HUES48 (cell line): Measurements from ENCODE around the gene BPIFB2.

Experiments
- H3K27ac ChIP-seq: one replicate; pipeline ENCODE4 v1.7.0; 2013; ENCODE audit warnings: low read depth, low read length, inconsistent platforms
- H3K27me3 ChIP-seq: 2 replicates; pipeline ENCODE4 v1.6.1; 2013; ENCODE audit warnings: mild to moderate bottlenecking, low read length; ENCODE audit not compliant: control insufficient read depth, insufficient read depth
- H3K36me3 ChIP-seq: 2 replicates; pipeline ENCODE4 v1.6.1; 2013; ENCODE audit warnings: low read length; ENCODE audit not compliant: control insufficient read depth, insufficient read depth
- H3K4me1 ChIP-seq: 2 replicates; pipeline ENCODE4 v1.6.1; 2013; ENCODE audit warnings: mild to moderate bottlenecking, low read length; ENCODE audit not compliant: control insufficient read depth, insufficient read depth
- H3K4me3 ChIP-seq: 2 replicates; pipeline ENCODE4 v1.5.1; 2013; ENCODE audit warnings: mild to moderate bottlenecking, low read depth, low read length
- H3K9ac ChIP-seq: 2 replicates; pipeline ENCODE4 v1.6.1; 2013; ENCODE audit warnings: mild to moderate bottlenecking, low read depth, low read length, moderate library complexity
- H3K9me3 ChIP-seq: 2 replicates; pipeline ENCODE4 v1.6.1; 2013; ENCODE audit warnings: low read length; ENCODE audit not compliant: control insufficient read depth, insufficient read depth

The BPIFB2 gene

GRCh38 chr20:33059741-33060390, 52.4 kb downstream of the BPIFB2 start:
- no peak overlapping the region for H3K27ac ChIP-seq
- no peaks in the 10 kb centered on the region for H3K27me3 ChIP-seq

GRCh38 chr20:33061658-33062028, 54.1 kb downstream of the BPIFB2 start:
- Histone ChIP-seq H3K36me3 (no peaks in the 10 kb centered on the region), H3K4me1 (no peaks in the 10 kb centered on the region), H3K27ac (no peak overlapping the region), H3K4me3 (no peak overlapping the region), H3K27me3 (no peaks in the 10 kb centered on the region; the same call in 1 of the 2 replicates), H3K9me3 (no peaks in the 10 kb centered on the region), H3K9ac (no peak overlapping the region)

More at GRCh38 chr20:33059741-33060390, 52.4 kb downstream of the BPIFB2 start:
- H3K4me3 ChIP-seq, result no peak overlapping the region
- H3K36me3 ChIP-seq, result no peaks in the 10 kb centered on the region
- no peaks in the 10 kb centered on the region for H3K9me3 ChIP-seq
- no peak overlapping the region for H3K9ac ChIP-seq
- H3K4me1 ChIP-seq, result no peaks in the 10 kb centered on the region

GRCh38 chr20:33062105-33062824, 54.8 kb downstream of the BPIFB2 start:
- H3K9ac ChIP-seq, result no peak overlapping the region
- no peaks in the 10 kb centered on the region for H3K36me3 ChIP-seq
- no peak overlapping the region for H3K27ac ChIP-seq
- no peaks in the 10 kb centered on the region for H3K9me3 ChIP-seq
- H3K27me3 ChIP-seq, result no peaks in the 10 kb centered on the region; the same call in 1 of the 2 replicates
- H3K4me1 ChIP-seq, result no peaks in the 10 kb centered on the region
- no peak overlapping the region for H3K4me3 ChIP-seq

GRCh38 chr20:33062825-33063149, 55.3 kb downstream of the BPIFB2 start:
- H3K27me3 ChIP-seq, result no peaks in the 10 kb centered on the region; the same call in 1 of the 2 replicates
- no peak overlapping the region for H3K4me3 ChIP-seq
- no peaks in the 10 kb centered on the region for H3K36me3 ChIP-seq
- H3K4me1 ChIP-seq, result no peaks in the 10 kb centered on the region
- H3K9me3 ChIP-seq, result no peaks in the 10 kb centered on the region
- H3K9ac ChIP-seq, result no peak overlapping the region
- no peak overlapping the region for H3K27ac ChIP-seq

- no peaks in the 10 kb centered on the region for H3K4me1 ChIP-seq
- no peak overlapping the region for H3K4me3 ChIP-seq
- H3K36me3 ChIP-seq, result no peaks in the 10 kb centered on the region
- no peaks in the 10 kb centered on the region; the same call in 1 of the 2 replicates for H3K27me3 ChIP-seq
- no peak overlapping the region for H3K9ac ChIP-seq
- no peak overlapping the region for H3K27ac ChIP-seq
- H3K9me3 ChIP-seq, result no peaks in the 10 kb centered on the region
These were observed 55.8 kb downstream of the BPIFB2 start for GRCh38 chr20:33063271-33063670.

GRCh38 chr20:33064572-33065287, 57.2 kb downstream of the BPIFB2 start:
- Histone ChIP-seq H3K4me1 (no peaks in the 10 kb centered on the region), H3K4me3 (no peak overlapping the region), H3K9me3 (no peaks in the 10 kb centered on the region), H3K27me3 (no peaks in the 10 kb centered on the region; the same call in 1 of the 2 replicates), H3K36me3 (no peaks in the 10 kb centered on the region), H3K27ac (no peak overlapping the region), H3K9ac (no peak overlapping the region)

- no peaks in the 10 kb centered on the region; the same call in 1 of the 2 replicates for H3K27me3 ChIP-seq
- no peak overlapping the region for H3K4me3 ChIP-seq
- no peaks in the 10 kb centered on the region for H3K9me3 ChIP-seq
These were observed 58.3 kb downstream of the BPIFB2 start for GRCh38 chr20:33065785-33066184.

GRCh38 chr20:33067806-33068205, 60.3 kb downstream of the BPIFB2 start:
- no peaks in the 10 kb centered on the region for H3K9me3 ChIP-seq
- H3K4me3 ChIP-seq, result no peak overlapping the region
- no peaks in the 10 kb centered on the region; the same call in 1 of the 2 replicates for H3K27me3 ChIP-seq
- H3K9ac ChIP-seq, result no peak overlapping the region
- H3K36me3 ChIP-seq, result no peaks in the 10 kb centered on the region
- H3K27ac ChIP-seq, result no peak overlapping the region
- no peaks in the 10 kb centered on the region for H3K4me1 ChIP-seq

More at GRCh38 chr20:33065785-33066184, 58.3 kb downstream of the BPIFB2 start:
- Histone ChIP-seq H3K4me1 (no peaks in the 10 kb centered on the region), H3K27ac (no peak overlapping the region), H3K36me3 (no peaks in the 10 kb centered on the region), H3K9ac (no peak overlapping the region)

- H3K27ac ChIP-seq, result no peak overlapping the region
- H3K36me3 ChIP-seq, result no peaks in the 10 kb centered on the region
- no peaks in the 10 kb centered on the region for H3K9me3 ChIP-seq
- H3K27me3 ChIP-seq, result no peaks in the 10 kb centered on the region; the same call in 1 of the 2 replicates
- no peaks in the 10 kb centered on the region for H3K4me1 ChIP-seq
- no peak overlapping the region for H3K9ac ChIP-seq
- no peak overlapping the region for H3K4me3 ChIP-seq
These were observed 60.9 kb downstream of the BPIFB2 start for GRCh38 chr20:33068251-33068939.

GRCh38 chr20:33069673-33070072, 62.2 kb downstream of the BPIFB2 start:
- Histone ChIP-seq H3K36me3 (no peaks in the 10 kb centered on the region), H3K4me1 (no peaks in the 10 kb centered on the region), H3K4me3 (no peak overlapping the region), H3K27me3 (no peaks in the 10 kb centered on the region; the same call in 1 of the 2 replicates), H3K9ac (no peak overlapping the region), H3K9me3 (no peaks in the 10 kb centered on the region), H3K27ac (no peak overlapping the region)
